Gastroesophageal sphincter (tissue), 4 donors: ENCODE measurements around the gene BABAM2. TPM values are rescaled to one million over a fixed set of nuclear protein-coding genes. Genes with fewer than 3 reads are reported as not detected.

ENCODE experiments used
- ATAC-seq: fragments of 150-250 bp; one replicate; pipeline ENCODE4 v1.9.1; 2016; ENCODE audit warnings: mild to moderate bottlenecking, moderate library complexity
- H3K27ac ChIP-seq, 4 donors: fragments of 200-600 bp; sonication (generic) in 3 of 4; 1 replicate in 3 of 4; 2 replicates in 1 of 4; pipeline ENCODE4 v1.5.1; 2016 to 2019
- H3K27me3 ChIP-seq: fragments of 200-600 bp; sonication (generic); one replicate; pipeline ENCODE4 v1.5.1; 2019
- H3K36me3 ChIP-seq, 2 donors: fragments of 200-600 bp; sonication (generic); one replicate each; pipeline ENCODE4 v1.5.1; 2019; ENCODE audit warnings: control low read depth in 1 of 2
- H3K4me1 ChIP-seq, 3 donors: fragments of 200-600 bp; sonication (generic); 1 replicate in 2 of 3; 2 replicates in 1 of 3; pipeline ENCODE4 v1.5.1; 2016 to 2019; ENCODE audit warnings: control low read depth in 2 of 3
- H3K4me3 ChIP-seq, 2 donors: fragments of 200-600 bp; sonication (generic); one replicate each; pipeline ENCODE4 v1.5.1; 2019; ENCODE audit warnings: mild to moderate bottlenecking in 1 of 2, moderate library complexity in 1 of 2
- H3K9me3 ChIP-seq, 3 donors: fragments of 200-600 bp; sonication (generic); one replicate each; pipeline ENCODE4 v1.5.1; 2017 to 2019; ENCODE audit warnings: control low read depth in 2 of 3
- CTCF ChIP-seq, 4 experiments: fragments of 200-600 bp in 2 of 4; fragments of 450-650 bp in 2 of 4; sonication (generic) in 1 of 4; IDR thresholded peaks; one replicate each; pipeline ENCODE4 v1.5.1; 2017 to 2019; ENCODE audit warnings: antibody characterized with exemption in 4 of 4, mild to moderate bottlenecking in 2 of 4, moderate library complexity in 2 of 4
- EP300 ChIP-seq: sonication (generic); formaldehyde crosslinking; IDR thresholded peaks from one replicate; pipeline ENCODE4 v1.6.1; 2017; ENCODE audit warnings: antibody characterized with exemption, mild to moderate bottlenecking
- POLR2A ChIP-seq, 2 donors: fragments of 450-650 bp; IDR thresholded peaks; one replicate each; pipeline ENCODE4 v1.6.1; 2017; ENCODE audit warnings: antibody characterized with exemption in 2 of 2, mild to moderate bottlenecking in 2 of 2, moderate library complexity in 1 of 2
- POLR2AphosphoS5 ChIP-seq: sonication (generic); formaldehyde crosslinking; IDR thresholded peaks from one replicate; pipeline ENCODE4 v1.6.1; 2017; ENCODE audit warnings: antibody characterized with exemption
- WGBS, 2 donors: methylation state at CpG; one replicate each; pipeline ENCODE4 v1.1.5; 2018; ENCODE audit warnings: low coverage in 1 of 2; 5-methylcytosine and 5-hydroxymethylcytosine counted together
- total RNA-seq, 4 donors: library from RNA; depleted of rRNA; stranded (reverse); fragments of >200 nt; gene quantifications; one replicate each; pipeline ENCODE4 v1.1.0, GENCODE V29; 2016

BABAM2 gene
- total RNA-seq, 4 donors from 2014 or later: 28.5 to 43.6 (median 37.4) TPM

- WGBS, 2 donors: 38 to 94% methylated on average over 2 to 3 of the region's 3 CpGs
- ATAC-seq: no peak
- H3K4me3 ChIP-seq: no peak overlapping the region
Measured at GRCh38 chr2:28169492-28169891, 279.0 kb downstream of the BABAM2 start.

GRCh38 chr2:28172114-28172898 is 281.8 kb downstream of the BABAM2 start:
- Histone ChIP-seq H3K4me1 (no peaks in the 10 kb centered on the region), H3K27ac (no peak overlapping the region), H3K27me3 (no peaks in the 10 kb centered on the region), H3K4me3 (no peak overlapping the region), H3K9me3 (peaks cover 0 to 6% (median 0%) of the 10 kb centered on the region in 3 donors), H3K36me3 (peaks cover 0 to 9% of the 10 kb centered on the region in 2 donors)
- TF ChIP-seq EP300 (no peak), CTCF (IDR thresholded peaks at IDR 0.05) (no peak), POLR2A (IDR thresholded peaks at IDR 0.05) (no peak), POLR2AphosphoS5 (no peak)
- WGBS, 2 donors: 86 to 92% methylated on average over 6 to 8 of the region's 9 CpGs
- ATAC-seq: no peak

More at GRCh38 chr2:28169492-28169891, 279.0 kb downstream of the BABAM2 start:
- Histone ChIP-seq H3K4me1 (peaks cover 5 to 14% (median 7%) of the 10 kb centered on the region in 3 donors), H3K9me3 (no peaks in the 10 kb centered on the region), H3K27ac (no peak overlapping the region), H3K36me3 (no peaks in the 10 kb centered on the region), H3K27me3 (no peaks in the 10 kb centered on the region)
- TF ChIP-seq POLR2AphosphoS5: no peak
- TF ChIP-seq CTCF (IDR thresholded peaks at IDR 0.05): no peak
- no peak for TF ChIP-seq EP300
- no peak for TF ChIP-seq POLR2A (IDR thresholded peaks at IDR 0.05)

- peaks cover 0 to 6% (median 0%) of the 10 kb centered on the region in 3 donors for H3K9me3 ChIP-seq
- ATAC-seq: no peak
- H3K4me3 ChIP-seq: no peak overlapping the region
- TF ChIP-seq EP300 (no peak), CTCF (IDR thresholded peaks at IDR 0.05) (no peak), POLR2AphosphoS5 (no peak), POLR2A (IDR thresholded peaks at IDR 0.05) (no peak)
- no peaks in the 10 kb centered on the region for H3K27me3 ChIP-seq
- 86 to 92% methylated on average over 8 of the region's 8 CpGs for WGBS, 2 donors
- no peaks in the 10 kb centered on the region for H3K4me1 ChIP-seq
- H3K27ac ChIP-seq: no peak overlapping the region
- H3K36me3 ChIP-seq: peaks cover 0 to 9% of the 10 kb centered on the region in 2 donors
Measured at GRCh38 chr2:28173377-28173776, 282.8 kb downstream of the BABAM2 start.

- Histone ChIP-seq H3K27ac (no peak overlapping the region), H3K9me3 (peaks cover 0 to 6% (median 0%) of the 10 kb centered on the region in 3 donors), H3K36me3 (peaks cover 0 to 9% of the 10 kb centered on the region in 2 donors), H3K4me1 (no peaks in the 10 kb centered on the region), H3K27me3 (no peaks in the 10 kb centered on the region), H3K4me3 (no peak overlapping the region)
- ATAC-seq: no peak
- TF ChIP-seq EP300: no peak
- TF ChIP-seq CTCF (IDR thresholded peaks at IDR 0.05): no peak
- TF ChIP-seq POLR2A (IDR thresholded peaks at IDR 0.05): no peak
- TF ChIP-seq POLR2AphosphoS5: no peak
- 95 to 100% methylated on average over 2 to 3 of the region's 4 CpGs for WGBS, 2 donors
Measured at GRCh38 chr2:28174211-28174610, 283.7 kb downstream of the BABAM2 start.

GRCh38 chr2:28175028-28175427 is 284.5 kb downstream of the BABAM2 start:
- ATAC-seq: no peak
- TF ChIP-seq POLR2A (IDR thresholded peaks at IDR 0.05): no peak
- TF ChIP-seq EP300: no peak
- TF ChIP-seq CTCF (IDR thresholded peaks at IDR 0.05): no peak
- TF ChIP-seq POLR2AphosphoS5: no peak
- H3K27ac ChIP-seq: no peak overlapping the region
- peaks cover 0 to 9% of the 10 kb centered on the region in 2 donors for H3K36me3 ChIP-seq
- 100% methylated on average over 1 of the region's 3 CpGs; no CpG with 5 or more reads in 1 of the 2 donors for WGBS, 2 donors
- no peaks in the 10 kb centered on the region for H3K4me1 ChIP-seq
- H3K27me3 ChIP-seq: no peaks in the 10 kb centered on the region
- no peak overlapping the region for H3K4me3 ChIP-seq
- peaks cover 0 to 6% (median 0%) of the 10 kb centered on the region in 3 donors for H3K9me3 ChIP-seq
